Pancreas (tissue), 10 donors: ENCODE results near the gene XYLT1. TPM values are rescaled to one million over a fixed set of nuclear protein-coding genes. Genes with fewer than 3 reads are reported as not detected.

ENCODE experiments used
- ATAC-seq, 4 donors: fragments of 200-7000 bp; cut with Tn5 transposase; one replicate each; pipeline versions ENCODE4 v1.8.0 to v1.9.1; 2020; ENCODE audit warnings: mild to moderate bottlenecking in 4 of 4, moderate library complexity in 4 of 4
- DNase-seq, 6 donors: peaks; one replicate each; pipeline ENCODE4 v3.0.0-alpha.2; 2020
- FAIRE-seq: peaks from 2 replicates; lab custom pipeline; 2012; peaks lifted over from hg19 to GRCh38; lab: Jason Lieb, UNC
- H3K27ac ChIP-seq, 4 donors: fragments of 200-600 bp; sonication (generic); 1 replicate in 3 of 4; 2 replicates in 1 of 4; pipeline versions ENCODE4 v1.5.0 to v1.8.0; 2020
- H3K27me3 ChIP-seq, 4 donors: fragments of 200-600 bp; one replicate each; pipeline ENCODE4 v1.8.0; 2021
- H3K36me3 ChIP-seq, 3 donors: fragments of 200-600 bp; sonication (generic) in 1 of 3; one replicate each; pipeline versions ENCODE4 v1.5.0 to v1.8.0; 2020 to 2021
- H3K4me1 ChIP-seq, 3 donors: fragments of 200-600 bp; one replicate each; pipeline ENCODE4 v1.8.0; 2021
- H3K4me3 ChIP-seq, 4 donors: fragments of 200-600 bp; sonication (generic) in 2 of 4; one replicate each; pipeline versions ENCODE4 v1.5.0 to v1.8.0; 2020 to 2021
- H3K9me3 ChIP-seq, 4 donors: fragments of 200-600 bp; one replicate each; pipeline ENCODE4 v1.8.0; 2021
- WGBS, 2 donors: extraction: QIAGEN DNeasy Blood & Tissue Kit; methylation state at CpG; one replicate each; pipeline ENCODE4 v1.1.7; 2013; 5-methylcytosine and 5-hydroxymethylcytosine counted together
- intact Hi-C, 3 donors: fragments of 100-400 bp; cut with DNase I; formaldehyde crosslinking; loops; one replicate each; pipeline versions ENCODE4 v1.11.1 to v1.14.2; 2022
- polyA plus RNA-seq, 2 donors: library from polyadenylated mRNA; stranded (reverse); fragments of 200-250 nt; gene quantifications; one replicate each; pipeline ENCODE4 v1.2.3, GENCODE V29; 2013
- total RNA-seq, 6 donors: library from RNA; stranded (reverse); fragmentation: NEBNext Ultra II Directional in 4 of 6; extraction: Animal tissue kit (Norgen Biotek cat#: 25700) in 4 of 6; gene quantifications; one replicate each; pipeline versions ENCODE4 v1.2.1 to v1.2.4, GENCODE V29; 2021 to 2023
- TF ChIP-seq, protein P1 (sequence below), 4 donors: fragments of 200-600 bp; sonication (generic) in 3 of 4; IDR thresholded peaks; one replicate each; pipeline versions ENCODE4 v1.5.0 to v1.8.0; 2021; ENCODE audit warnings: antibody characterized with exemption in 4 of 4
- donor health status: healthy with polysubstance abuse.
- donor health status: DM: no; HTN: no; CAD: no; lungs with moderate emphysema.
- donor health status: DM: no; HTN: no; CAD: no.
- donor health status: control.
- donor health status: control.
- donor health status: Bipolar disorder and iron deficiency.
- donor health status: DM: yes; HTN: yes; CAD: no.
- donor health status: DM: no; HTN: no; CAD: no.
- donor health status: DM: no; HTN: no; CAD: no.
- donor health status: DM: yes; HTN: yes; CAD: no.

XYLT1 gene
- total and polyA plus RNA-seq, 8 donors: 1.6 to 8.2 (median 4.6) TPM

DNA sequence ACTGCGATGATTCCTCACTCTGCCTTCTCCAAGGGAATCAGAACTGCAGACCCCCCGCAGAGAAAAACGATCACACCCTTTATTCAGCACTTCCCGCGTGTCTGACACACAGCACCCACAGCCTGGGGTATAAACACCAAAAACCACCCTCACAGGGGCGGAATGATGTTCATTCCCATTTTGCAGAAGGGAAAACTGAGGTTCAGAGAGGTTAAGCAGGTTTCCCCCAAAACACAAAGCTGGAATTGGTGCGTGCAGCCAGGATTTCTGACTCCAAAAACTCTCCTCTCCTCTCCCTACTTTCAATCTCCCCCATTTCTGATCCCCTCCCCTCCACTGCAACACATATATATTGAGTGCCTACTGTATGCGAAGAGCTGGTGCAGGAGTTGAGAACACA, 55.8 kb downstream of the XYLT1 start:
- WGBS, 2 donors: 90 to 93% methylated on average over 8 of the region's 8 CpGs
- FAIRE-seq: no peak
- Histone ChIP-seq H3K27ac (no peak overlapping the region), H3K9me3 (no peaks in the 10 kb centered on the region), H3K27me3 (no peaks in the 10 kb centered on the region), H3K36me3 (no peaks in the 10 kb centered on the region), H3K4me1 (peaks cover 0 to 11% (median 5%) of the 10 kb centered on the region in 3 donors), H3K4me3 (no peak overlapping the region)
- no peak for DNase-seq
- ATAC-seq: no peak
- TF ChIP-seq, protein P1, sequence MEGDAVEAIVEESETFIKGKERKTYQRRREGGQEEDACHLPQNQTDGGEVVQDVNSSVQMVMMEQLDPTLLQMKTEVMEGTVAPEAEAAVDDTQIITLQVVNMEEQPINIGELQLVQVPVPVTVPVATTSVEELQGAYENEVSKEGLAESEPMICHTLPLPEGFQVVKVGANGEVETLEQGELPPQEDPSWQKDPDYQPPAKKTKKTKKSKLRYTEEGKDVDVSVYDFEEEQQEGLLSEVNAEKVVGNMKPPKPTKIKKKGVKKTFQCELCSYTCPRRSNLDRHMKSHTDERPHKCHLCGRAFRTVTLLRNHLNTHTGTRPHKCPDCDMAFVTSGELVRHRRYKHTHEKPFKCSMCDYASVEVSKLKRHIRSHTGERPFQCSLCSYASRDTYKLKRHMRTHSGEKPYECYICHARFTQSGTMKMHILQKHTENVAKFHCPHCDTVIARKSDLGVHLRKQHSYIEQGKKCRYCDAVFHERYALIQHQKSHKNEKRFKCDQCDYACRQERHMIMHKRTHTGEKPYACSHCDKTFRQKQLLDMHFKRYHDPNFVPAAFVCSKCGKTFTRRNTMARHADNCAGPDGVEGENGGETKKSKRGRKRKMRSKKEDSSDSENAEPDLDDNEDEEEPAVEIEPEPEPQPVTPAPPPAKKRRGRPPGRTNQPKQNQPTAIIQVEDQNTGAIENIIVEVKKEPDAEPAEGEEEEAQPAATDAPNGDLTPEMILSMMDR (IDR thresholded peaks at IDR 0.05): no peak
- intact Hi-C loops: no loop called here

DNA sequence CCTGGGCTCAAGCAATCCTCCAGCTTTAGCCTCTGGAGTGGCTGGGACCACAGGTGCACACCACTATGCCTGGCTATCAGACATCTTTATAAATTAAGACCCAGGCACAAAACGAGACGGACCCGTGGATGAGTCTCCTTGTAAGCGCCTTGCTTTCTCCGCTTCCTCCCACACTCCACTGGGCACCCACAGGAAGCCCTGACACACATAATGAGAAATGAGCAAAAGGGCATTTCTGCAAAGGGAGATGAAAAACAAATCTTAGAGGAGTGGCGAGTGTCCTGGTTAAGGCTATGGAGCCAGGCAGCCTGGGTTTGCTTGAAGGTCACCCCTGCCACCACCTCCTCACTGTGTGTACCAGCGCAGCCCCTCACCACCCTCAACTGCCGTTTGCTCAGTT, 56.3 kb downstream of the XYLT1 start:
- no peak overlapping the region for H3K4me3 ChIP-seq
- peaks cover 0 to 11% (median 5%) of the 10 kb centered on the region in 3 donors for H3K4me1 ChIP-seq
- no peak overlapping the region for H3K27ac ChIP-seq
- no peak for FAIRE-seq
- WGBS, 2 donors: 80 to 83% methylated on average over 8 of the region's 8 CpGs
- TF ChIP-seq, protein P1 (IDR thresholded peaks at IDR 0.05): no peak
- DNase-seq: no peak
- no peak for ATAC-seq
- intact Hi-C loops: no loop called here
- no peaks in the 10 kb centered on the region for H3K27me3 ChIP-seq
- no peaks in the 10 kb centered on the region for H3K9me3 ChIP-seq
- no peaks in the 10 kb centered on the region for H3K36me3 ChIP-seq

DNA sequence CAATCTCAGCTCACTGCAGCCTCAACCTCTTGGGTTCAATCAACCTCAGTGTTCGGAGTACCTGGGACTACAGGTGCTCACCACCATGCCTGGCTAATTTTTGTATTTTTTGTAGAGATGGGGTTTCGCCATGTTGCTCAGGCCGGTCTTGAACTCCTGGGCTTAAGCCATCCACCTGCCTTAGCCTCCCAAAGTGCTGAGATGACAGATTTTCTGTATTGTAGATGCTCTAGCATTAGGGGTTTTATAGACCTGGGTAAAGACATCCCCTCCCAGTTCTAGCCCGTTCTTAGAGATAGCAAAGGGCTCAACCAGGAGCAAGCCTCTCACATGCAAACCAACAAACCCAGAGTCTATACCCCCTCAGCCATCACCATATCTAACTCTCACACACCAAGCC, 57.3 kb downstream of the XYLT1 start:
- no peak overlapping the region for H3K4me3 ChIP-seq
- DNase-seq: no peak
- no peaks in the 10 kb centered on the region for H3K9me3 ChIP-seq
- no peaks in the 10 kb centered on the region for H3K36me3 ChIP-seq
- no peak for ATAC-seq
- TF ChIP-seq, protein P1 (IDR thresholded peaks at IDR 0.05): no peak
- FAIRE-seq: no peak
- no peak overlapping the region for H3K27ac ChIP-seq
- peaks cover 0 to 11% (median 5%) of the 10 kb centered on the region in 3 donors for H3K4me1 ChIP-seq
- WGBS, 2 donors: 95 to 96% methylated on average over 4 of the region's 4 CpGs
- intact Hi-C loops: no loop called here
- H3K27me3 ChIP-seq: no peaks in the 10 kb centered on the region

DNA sequence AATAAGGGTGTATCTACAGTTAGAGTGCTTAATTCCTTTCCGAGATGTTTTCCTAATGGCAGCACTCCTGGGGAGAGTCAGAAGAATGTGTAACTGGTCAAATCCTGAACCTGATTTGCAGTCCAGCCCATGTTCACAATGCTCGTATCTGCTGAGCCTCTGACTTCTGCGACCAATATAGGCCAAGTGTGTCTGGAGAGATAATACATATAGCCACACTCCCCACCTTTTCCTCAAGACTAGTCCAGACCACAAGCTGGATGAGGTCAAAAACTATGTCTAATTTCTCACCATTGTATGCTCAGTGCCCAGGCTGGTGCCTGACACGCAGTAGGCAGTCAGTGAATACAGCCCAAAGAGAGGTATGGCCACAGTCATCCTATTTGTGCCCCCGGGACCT, 58.0 kb downstream of the XYLT1 start:
- Histone ChIP-seq H3K27me3 (no peaks in the 10 kb centered on the region), H3K27ac (no peak overlapping the region), H3K4me3 (no peak overlapping the region), H3K36me3 (no peaks in the 10 kb centered on the region), H3K4me1 (peaks cover 0 to 11% (median 5%) of the 10 kb centered on the region in 3 donors), H3K9me3 (no peaks in the 10 kb centered on the region)
- WGBS, 2 donors: 93 to 96% methylated on average over 5 of the region's 5 CpGs
- intact Hi-C loops: no loop called here
- ATAC-seq: no peak
- TF ChIP-seq, protein P1 (IDR thresholded peaks at IDR 0.05): no peak
- DNase-seq: no peak
- FAIRE-seq: no peak

DNA sequence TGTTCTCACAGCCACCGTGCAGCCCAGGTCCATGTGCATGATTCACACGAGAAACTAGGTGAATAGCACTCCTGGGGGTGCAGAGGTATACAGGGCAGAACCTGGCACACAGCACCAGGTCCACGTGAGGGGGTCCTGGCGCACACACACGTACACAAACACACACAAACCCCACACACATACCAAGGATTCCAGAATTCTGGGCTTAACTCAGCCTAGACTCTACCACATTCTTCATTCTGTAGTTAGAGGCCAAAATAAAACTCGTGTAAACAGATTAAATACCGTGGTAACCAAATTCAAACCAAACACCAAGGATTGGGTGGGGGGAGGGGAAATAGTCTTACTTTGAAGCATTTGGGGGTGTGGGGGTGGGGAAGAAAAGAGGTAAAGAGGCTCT, 58.5 kb downstream of the XYLT1 start:
- Histone ChIP-seq H3K4me1 (peaks cover 0 to 11% (median 2%) of the 10 kb centered on the region in 3 donors), H3K27me3 (no peaks in the 10 kb centered on the region), H3K9me3 (no peaks in the 10 kb centered on the region), H3K27ac (no peak overlapping the region), H3K4me3 (no peak overlapping the region), H3K36me3 (no peaks in the 10 kb centered on the region)
- 54 to 55% methylated on average over 7 of the region's 7 CpGs for WGBS, 2 donors
- DNase-seq (peak in 2 of 6 donors; percentile 26 to 28), ATAC-seq (peak in 2 of 4 donors; percentile 39 to 51), FAIRE-seq (no peak)
- TF ChIP-seq, protein P1 (IDR thresholded peaks at IDR 0.05): no peak
- intact Hi-C loops: no loop called here
